PC-9 (cell line): ENCODE results near the gene TACSTD2. TPM values are rescaled to one million over a fixed set of nuclear protein-coding genes. Genes with fewer than 3 reads are reported as not detected.
"Not testable (repeated sequence)": the region's sequence is repeated elsewhere in the genome, so short reads cannot be mapped to it uniquely, and the experiment has no call there.

Experiments used
- BruUV-seq: library from RNA; stranded (reverse); fragments of 400-500 nt; replicated peaks from 2 replicates; lab custom pipeline; 2021; lab: Mats Ljungman, UMichigan
- CTCF ChIA-PET: fragments of 300-600 bp; sonication (Branson Sonifier 250); formaldehyde crosslinking; loops from one replicate; lab custom pipeline; 2022; ENCODE audit warnings: antibody characterized with exemption; lab: Charles Lee
- POLR2A ChIA-PET: fragments of 300-600 bp; sonication (Branson Sonifier 250); formaldehyde crosslinking; loops from one replicate; lab custom pipeline; 2022; ENCODE audit warnings: antibody characterized with exemption; ENCODE audit not compliant: unreplicated experiment; lab: Charles Lee
- DNase-seq, 2 experiments: peaks; one replicate each; pipeline versions ENCODE4 v3.0.0 to v3.0.0-alpha.2; 2015 to 2022; ENCODE audit warnings: mixed read lengths in 1 of 2
- H2AFZ ChIP-seq: fragments of 200-600 bp; sonication (generic); 2 replicates; pipeline ENCODE4 v1.8.1; 2017; ENCODE audit warnings: antibody characterized with exemption
- H3F3A ChIP-seq: fragments of 200-600 bp; sonication (generic); 2 replicates; pipeline ENCODE4 v1.8.1; 2017; ENCODE audit warnings: antibody characterized with exemption, mild to moderate bottlenecking, low read depth; ENCODE audit not compliant: insufficient read depth
- H3K27ac ChIP-seq: fragments of 200-600 bp; sonication (generic); 2 replicates; pipeline ENCODE4 v1.6.1; 2016; ENCODE audit warnings: mixed run types
- H3K27me3 ChIP-seq: fragments of 200-600 bp; sonication (generic); 2 replicates; pipeline ENCODE4 v1.6.1; 2016; ENCODE audit warnings: low read depth, mixed run types; ENCODE audit not compliant: insufficient read depth
- H3K36me3 ChIP-seq: fragments of 200-600 bp; sonication (generic); 2 replicates; pipeline ENCODE4 v1.6.1; 2016; ENCODE audit warnings: low read depth, mixed run types
- H3K4me1 ChIP-seq: fragments of 200-600 bp; sonication (generic); replicated peaks from 2 replicates; pipeline ENCODE4 v1.6.1; 2016; ENCODE audit warnings: mixed run types; ENCODE audit not compliant: insufficient read depth
- H3K4me2 ChIP-seq: fragments of 200-600 bp; sonication (generic); 2 replicates; pipeline ENCODE4 v1.6.1; 2017; ENCODE audit warnings: mixed run types
- H3K4me3 ChIP-seq: fragments of 200-600 bp; sonication (generic); 2 replicates; pipeline ENCODE4 v1.6.1; 2016; ENCODE audit warnings: mixed run types
- H3K79me2 ChIP-seq: fragments of 200-600 bp; sonication (generic); 2 replicates; pipeline ENCODE4 v1.6.1; 2017; ENCODE audit warnings: low read depth, mixed run types
- H3K9me2 ChIP-seq: fragments of 200-600 bp; sonication (generic); 2 replicates; pipeline ENCODE4 v1.8.1; 2017; ENCODE audit warnings: mild to moderate bottlenecking; ENCODE audit not compliant: insufficient read depth
- H3K9me3 ChIP-seq: fragments of 200-600 bp; sonication (generic); 2 replicates; pipeline ENCODE4 v1.8.1; 2016; ENCODE audit warnings: low read depth; ENCODE audit not compliant: insufficient read depth
- H4K20me1 ChIP-seq: fragments of 200-600 bp; sonication (generic); 2 replicates; pipeline ENCODE4 v1.8.1; 2017; ENCODE audit not compliant: insufficient read depth
- CTCF ChIP-seq: fragments of 200-600 bp; sonication (generic); conservative IDR thresholded peaks from 2 replicates; pipeline ENCODE4 v1.6.1; 2017; ENCODE audit warnings: mixed run types, antibody characterized with exemption, mild to moderate bottlenecking, moderate library complexity
- EZH2 ChIP-seq: fragments of 200-600 bp; sonication (generic); IDR thresholded peaks from 2 replicates; pipeline ENCODE4 v1.8.0; 2017; ENCODE audit warnings: antibody characterized with exemption, low read depth
- intact Hi-C: fragments of 100-400 bp; cut with micrococcal nuclease; formaldehyde crosslinking; loops from one replicate; pipeline ENCODE4 v1.10.0; 2022; ENCODE audit not compliant: unreplicated experiment
- total RNA-seq: library from RNA; stranded (reverse); gene quantifications from 2 replicates; pipeline ENCODE4 v1.2.3, GENCODE V29; 2021

The TACSTD2 gene
- total RNA-seq, 1 experiment from 2014 or later: 489 TPM

- BruUV-seq: no TSS peak
- Histone ChIP-seq H2AFZ (no peak overlapping the region), H3K27ac (no peak overlapping the region), H3K9me3 (no peaks in the 10 kb centered on the region), H3K4me3 (no peak overlapping the region), H3K4me1 (no peaks in the 10 kb centered on the region), H3K36me3 (no peaks in the 10 kb centered on the region), H3K9me2 (no peaks in the 10 kb centered on the region), H3F3A (no peaks in the 10 kb centered on the region), H4K20me1 (no peaks in the 10 kb centered on the region), H3K27me3 (no peaks in the 10 kb centered on the region), H3K79me2 (no peaks in the 10 kb centered on the region), H3K4me2 (no peak overlapping the region)
- ChIA-PET POLR2A (no interaction called here), CTCF (no interaction called here)
- DNase-seq: no peak
- intact Hi-C loops: no loop called here
- TF ChIP-seq EZH2: no peak
- no peak for TF ChIP-seq CTCF
Observed at GRCh38 chr1:58561633-58562032, 15.4 kb downstream of the TACSTD2 start.

- H4K20me1 ChIP-seq: no peaks in the 10 kb centered on the region
- no peak for TF ChIP-seq CTCF
- no peak for TF ChIP-seq EZH2
- ChIA-PET CTCF (no interaction called here), POLR2A (no interaction called here)
- H3K79me2 ChIP-seq: no peaks in the 10 kb centered on the region
- no peak overlapping the region for H2AFZ ChIP-seq
- BruUV-seq: no TSS peak
- intact Hi-C loops: no loop called here
- H3K4me1 ChIP-seq: no peaks in the 10 kb centered on the region
- H3K9me3 ChIP-seq: no peaks in the 10 kb centered on the region
- no peaks in the 10 kb centered on the region for H3K27me3 ChIP-seq
- H3F3A ChIP-seq: no peaks in the 10 kb centered on the region
- H3K27ac ChIP-seq: no peak overlapping the region
- no peak overlapping the region for H3K4me3 ChIP-seq
- no peak for DNase-seq
- H3K9me2 ChIP-seq: 0 out of 2 replicates have a peak, but pooled peaks cover 2% of the 10 kb centered on the region
- H3K36me3 ChIP-seq: no peaks in the 10 kb centered on the region
- H3K4me2 ChIP-seq: no peak overlapping the region
Observed at GRCh38 chr1:58555393-58555792, 21.7 kb downstream of the TACSTD2 start.

GRCh38 chr1:58551186-58552140 lies 25.6 kb downstream of the TACSTD2 start:
- no peak overlapping the region for H3K4me3 ChIP-seq

GRCh38 chr1:58549291-58549690 lies 27.8 kb downstream of the TACSTD2 start:
- H3K36me3 ChIP-seq, H3K4me2 ChIP-seq, H3F3A ChIP-seq, DNase-seq, H4K20me1 ChIP-seq, BruUV-seq, H3K27ac ChIP-seq, H3K9me2 ChIP-seq, H3K9me3 ChIP-seq, H3K27me3 ChIP-seq, H3K4me3 ChIP-seq, CTCF ChIA-PET, H2AFZ ChIP-seq, intact Hi-C loops: not testable (repeated sequence)
- POLR2A ChIA-PET: interaction anchor here (0.5 to 0.7 kb wide), 2 partner anchors 28 to 212 kb away, joined by 3 to 5 read pairs; no protein-coding TSS in a partner anchor
- Histone ChIP-seq H3K4me1 (peaks cover 11% of the 10 kb centered on the region), H3K79me2 (peaks cover 13% of the 10 kb centered on the region; the same call in 1 of the 2 replicates)

More at GRCh38 chr1:58551186-58552140, 25.6 kb downstream of the TACSTD2 start:
- Histone ChIP-seq H3K27ac (no peak overlapping the region), H2AFZ (no peak overlapping the region), H3K9me3 (no peaks in the 10 kb centered on the region), H3K9me2 (0 out of 2 replicates have a peak, but pooled peaks cover 2% of the 10 kb centered on the region), H3K4me2 (no peak overlapping the region), H3K36me3 (no peaks in the 10 kb centered on the region), H3K79me2 (no peaks in the 10 kb centered on the region), H4K20me1 (no peaks in the 10 kb centered on the region), H3K27me3 (no peaks in the 10 kb centered on the region), H3F3A (no peaks in the 10 kb centered on the region), H3K4me1 (no peaks in the 10 kb centered on the region; the same call in 1 of the 2 replicates)
- TF ChIP-seq EZH2: no peak
- no peak for TF ChIP-seq CTCF
- no peak for DNase-seq
- BruUV-seq: no TSS peak
- POLR2A ChIA-PET: no interaction called here
- CTCF ChIA-PET: no interaction called here
- intact Hi-C loops: no loop called here
